HG03378 (cell line): ENCODE data around the gene C11orf58.

Source experiments
- ATAC-seq: cut with Tn5 transposase; IDR thresholded peaks from one replicate; pipeline ENCODE4 v1.9.1; 2021; ENCODE audit warnings: mild to moderate bottlenecking, moderate library complexity; ENCODE audit not compliant: unreplicated experiment

The C11orf58 gene

GRCh38 chr11:16784097-16784496 lies 45.6 kb downstream of the C11orf58 start:
- ATAC-seq: no peak

GRCh38 chr11:16784666-16785065 lies 46.2 kb downstream of the C11orf58 start:
- ATAC-seq: no peak

DNA sequence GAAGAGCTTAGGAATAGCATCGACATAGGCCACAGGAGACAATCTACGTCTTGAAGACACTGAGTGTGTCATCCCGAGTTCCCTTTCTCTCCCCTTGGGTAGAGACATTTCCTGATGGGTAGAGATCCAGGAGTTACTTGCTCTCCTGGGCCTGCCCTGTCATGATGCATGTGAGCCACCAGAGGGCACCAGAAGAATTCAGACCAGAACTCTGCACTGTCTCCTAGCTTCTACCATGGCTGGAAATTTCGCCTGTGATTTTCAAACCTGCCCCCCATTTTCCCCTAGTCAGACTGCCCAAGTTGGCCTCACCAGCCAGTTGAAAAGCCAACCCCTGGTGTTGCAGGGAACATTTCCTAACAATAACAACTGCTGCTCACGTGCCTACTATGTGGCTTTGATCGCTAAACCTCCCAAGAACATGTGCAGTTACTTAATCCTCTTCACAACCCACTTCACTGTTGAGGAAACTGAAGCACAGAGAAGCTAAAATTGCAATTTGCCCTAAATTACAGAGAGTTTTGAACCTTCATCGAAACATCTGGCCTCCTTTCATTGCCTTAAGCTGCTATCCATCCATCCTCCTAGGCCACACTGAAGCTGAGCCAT lies 47.2 kb downstream of the C11orf58 start:
- ATAC-seq: peak; percentile 80

GRCh38 chr11:16786131-16786530 lies 47.7 kb downstream of the C11orf58 start:
- no peak for ATAC-seq

GRCh38 chr11:16787035-16787742 lies 48.7 kb downstream of the C11orf58 start:
- no peak for ATAC-seq

DNA sequence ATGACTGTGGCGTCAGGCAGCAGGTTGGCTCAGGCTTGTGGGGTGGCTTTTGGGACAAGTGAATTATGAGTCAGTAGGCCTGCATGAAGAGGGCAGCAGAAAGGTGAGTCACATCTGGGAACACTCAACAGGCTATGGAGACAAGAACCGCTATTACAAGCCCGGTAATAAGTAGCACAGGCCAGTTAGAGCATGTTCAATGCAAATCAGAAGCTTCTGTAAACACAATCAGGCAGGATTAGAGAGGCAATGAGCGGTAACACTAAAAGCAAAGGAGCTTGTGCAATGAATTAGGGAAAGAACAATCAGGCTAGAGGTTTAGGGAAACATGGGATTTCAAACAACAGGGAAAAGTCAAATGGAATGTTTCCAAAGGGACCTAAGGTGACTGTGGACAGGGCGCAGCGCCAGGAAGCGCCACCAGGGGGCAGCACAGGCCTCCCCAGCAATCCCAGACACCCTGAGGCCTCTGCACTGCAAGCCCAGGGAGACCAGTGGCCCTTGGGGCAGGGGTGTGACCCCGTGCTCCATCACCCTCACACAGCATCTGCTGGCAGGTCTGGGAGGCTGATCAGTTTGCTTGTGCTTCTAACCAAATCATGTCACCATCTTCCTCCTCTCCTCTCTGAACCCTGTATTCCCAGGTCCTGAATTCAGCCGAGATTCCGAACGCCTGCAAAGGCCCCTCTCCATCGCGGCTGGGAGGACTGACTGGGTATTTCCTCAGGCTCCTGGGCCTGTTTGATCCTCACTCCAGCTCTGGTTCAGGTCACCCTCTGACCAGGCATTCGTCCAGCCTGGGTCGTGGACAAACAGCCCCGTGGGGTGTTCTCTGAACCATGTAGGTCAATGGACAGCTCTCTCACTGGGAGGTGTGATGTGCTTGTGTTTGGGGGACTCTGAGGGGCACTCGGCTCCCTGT lies 50.0 kb downstream of the C11orf58 start:
- ATAC-seq: peak; percentile 60

- ATAC-seq: no peak
Measured at GRCh38 chr11:16789063-16789420, 50.6 kb downstream of the C11orf58 start.

GRCh38 chr11:16789560-16790485 lies 51.4 kb downstream of the C11orf58 start:
- no peak for ATAC-seq

GRCh38 chr11:16790486-16791190 lies 52.2 kb downstream of the C11orf58 start:
- ATAC-seq: no peak

DNA sequence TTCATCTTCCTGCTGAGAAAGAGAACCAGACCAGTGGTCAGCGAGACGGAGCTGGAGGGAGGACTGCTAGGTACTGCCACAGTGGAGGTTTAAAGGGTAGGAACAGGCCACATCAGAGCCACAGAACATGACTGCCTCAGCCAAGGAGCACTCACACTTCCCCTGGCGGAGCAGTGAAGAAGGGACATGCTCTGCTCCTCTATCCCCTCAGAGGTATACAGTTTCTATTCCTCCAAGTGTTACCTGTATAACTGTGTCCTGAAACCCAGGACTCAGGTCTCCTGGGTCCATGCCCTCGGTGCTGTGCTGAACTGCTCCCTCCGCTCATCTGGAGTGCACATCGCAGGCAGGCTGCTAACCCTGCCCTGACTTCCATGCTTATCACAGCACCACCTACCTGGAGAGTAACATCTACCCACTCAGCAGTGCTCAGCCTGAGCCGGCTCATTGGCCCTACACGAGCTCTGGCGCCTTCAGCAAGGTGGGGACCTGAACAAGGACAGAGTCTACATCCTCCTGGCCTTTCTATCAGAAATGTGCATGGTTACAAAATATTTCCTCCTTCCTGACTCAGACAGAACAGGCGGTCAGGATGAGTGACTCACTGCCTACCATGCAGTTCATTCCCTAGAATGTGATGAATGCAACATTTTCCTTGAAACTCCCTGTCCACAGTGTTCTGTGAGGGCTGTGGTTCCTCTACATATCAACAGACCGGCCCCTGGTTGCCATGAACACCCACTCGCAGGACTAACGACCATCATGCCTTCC lies 52.9 kb downstream of the C11orf58 start:
- ATAC-seq: no peak

DNA sequence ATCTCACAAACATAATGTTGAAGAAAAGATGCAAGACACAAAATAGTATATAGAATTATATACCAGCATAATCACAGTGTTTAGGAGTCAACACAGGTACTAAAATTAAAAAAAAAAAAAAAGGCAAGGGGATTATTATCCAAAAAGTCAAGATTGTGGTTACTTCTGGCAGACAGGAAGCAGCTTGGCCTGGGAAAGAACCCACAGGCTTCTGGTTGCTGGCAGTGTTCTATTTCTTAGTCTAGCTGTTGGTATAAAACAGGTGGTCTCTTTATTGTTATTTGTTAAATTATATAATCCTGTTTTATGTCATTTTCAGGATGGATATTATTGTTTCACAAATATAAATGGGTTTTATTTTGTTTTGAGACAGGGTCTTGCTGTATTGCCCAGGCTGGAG lies 54.0 kb downstream of the C11orf58 start:
- ATAC-seq: no peak

- ATAC-seq: no peak
Measured at GRCh38 chr11:16793009-16793408, 54.6 kb downstream of the C11orf58 start.

GRCh38 chr11:16793511-16793910 lies 55.1 kb downstream of the C11orf58 start:
- no peak for ATAC-seq

GRCh38 chr11:16794047-16794818 lies 55.8 kb downstream of the C11orf58 start:
- no peak for ATAC-seq

GRCh38 chr11:16795146-16795545 lies 56.7 kb downstream of the C11orf58 start:
- no peak for ATAC-seq

- ATAC-seq: no peak
Measured at GRCh38 chr11:16796311-16796710, 57.9 kb downstream of the C11orf58 start.

- ATAC-seq: no peak
Measured at GRCh38 chr11:16797776-16798175, 59.3 kb downstream of the C11orf58 start.

DNA sequence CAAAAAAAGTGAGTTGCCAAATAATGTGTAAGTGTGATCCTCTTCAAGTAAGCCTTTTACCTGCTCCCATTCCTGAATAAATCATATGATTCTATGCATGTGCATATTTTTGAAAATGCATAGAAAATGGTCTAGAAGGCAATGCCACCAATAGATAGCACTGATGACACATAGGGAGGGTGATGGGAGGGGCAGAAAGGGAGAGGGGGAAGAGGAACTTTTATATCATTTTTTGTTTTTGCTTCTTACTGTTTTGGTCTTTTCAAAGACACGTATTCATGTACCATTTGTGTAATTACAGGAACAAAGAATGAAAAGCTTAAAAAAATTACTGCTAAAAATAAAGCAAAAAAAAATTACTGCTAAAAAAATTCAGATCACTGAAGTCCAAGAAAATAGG lies 60.8 kb downstream of the C11orf58 start:
- ATAC-seq: no peak

- ATAC-seq: no peak
Measured at GRCh38 chr11:16799890-16800289, 61.4 kb downstream of the C11orf58 start.
